ENCODE data around the gene PELI3.

The PELI3 gene

DNA sequence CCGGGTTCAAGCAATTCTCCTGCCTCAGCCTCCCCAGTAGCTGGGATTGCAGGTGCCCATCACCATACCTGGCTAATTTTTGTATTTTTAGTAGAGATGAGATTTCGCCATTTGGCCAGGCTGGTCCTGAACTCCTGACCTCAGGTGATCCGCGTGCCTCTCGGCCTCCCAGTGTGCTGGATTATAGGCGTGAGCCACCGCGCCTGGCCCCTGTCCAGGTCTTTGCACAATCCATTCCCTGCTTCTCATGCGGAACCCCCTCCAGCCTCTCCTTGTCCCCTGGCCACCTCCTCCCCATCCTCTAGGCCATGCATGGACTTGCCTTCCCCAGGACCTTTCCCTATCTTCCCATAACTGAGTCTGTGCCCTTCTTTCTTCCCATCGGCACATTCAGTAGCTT, 22.3 kb downstream of the PELI3 start:
- Histone ChIP-seq H3K27ac (replicated peaks) (no peak overlapping the region), H3K27me3 (ENCODE audit: insufficient read depth, poor library complexity, severe bottlenecking) (no peaks in the 10 kb centered on the region), H3K4me3 (replicated peaks; ENCODE audit: insufficient read depth, low read length) (no peak overlapping the region)
- no peak for TF ChIP-seq SPI1 (IDR thresholded peaks at IDR 0.05; ENCODE audit: borderline replicate concordance, low read depth)
- TF ChIP-seq, protein P1, sequence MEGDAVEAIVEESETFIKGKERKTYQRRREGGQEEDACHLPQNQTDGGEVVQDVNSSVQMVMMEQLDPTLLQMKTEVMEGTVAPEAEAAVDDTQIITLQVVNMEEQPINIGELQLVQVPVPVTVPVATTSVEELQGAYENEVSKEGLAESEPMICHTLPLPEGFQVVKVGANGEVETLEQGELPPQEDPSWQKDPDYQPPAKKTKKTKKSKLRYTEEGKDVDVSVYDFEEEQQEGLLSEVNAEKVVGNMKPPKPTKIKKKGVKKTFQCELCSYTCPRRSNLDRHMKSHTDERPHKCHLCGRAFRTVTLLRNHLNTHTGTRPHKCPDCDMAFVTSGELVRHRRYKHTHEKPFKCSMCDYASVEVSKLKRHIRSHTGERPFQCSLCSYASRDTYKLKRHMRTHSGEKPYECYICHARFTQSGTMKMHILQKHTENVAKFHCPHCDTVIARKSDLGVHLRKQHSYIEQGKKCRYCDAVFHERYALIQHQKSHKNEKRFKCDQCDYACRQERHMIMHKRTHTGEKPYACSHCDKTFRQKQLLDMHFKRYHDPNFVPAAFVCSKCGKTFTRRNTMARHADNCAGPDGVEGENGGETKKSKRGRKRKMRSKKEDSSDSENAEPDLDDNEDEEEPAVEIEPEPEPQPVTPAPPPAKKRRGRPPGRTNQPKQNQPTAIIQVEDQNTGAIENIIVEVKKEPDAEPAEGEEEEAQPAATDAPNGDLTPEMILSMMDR (IDR thresholded peaks at IDR 0.05; ENCODE audit: insufficient read depth, low read length) = no peak
- TF ChIP-seq POLR2AphosphoS5 (IDR thresholded peaks at IDR 0.05; ENCODE audit: low read depth) = no peak
- TF ChIP-seq, protein P2, sequence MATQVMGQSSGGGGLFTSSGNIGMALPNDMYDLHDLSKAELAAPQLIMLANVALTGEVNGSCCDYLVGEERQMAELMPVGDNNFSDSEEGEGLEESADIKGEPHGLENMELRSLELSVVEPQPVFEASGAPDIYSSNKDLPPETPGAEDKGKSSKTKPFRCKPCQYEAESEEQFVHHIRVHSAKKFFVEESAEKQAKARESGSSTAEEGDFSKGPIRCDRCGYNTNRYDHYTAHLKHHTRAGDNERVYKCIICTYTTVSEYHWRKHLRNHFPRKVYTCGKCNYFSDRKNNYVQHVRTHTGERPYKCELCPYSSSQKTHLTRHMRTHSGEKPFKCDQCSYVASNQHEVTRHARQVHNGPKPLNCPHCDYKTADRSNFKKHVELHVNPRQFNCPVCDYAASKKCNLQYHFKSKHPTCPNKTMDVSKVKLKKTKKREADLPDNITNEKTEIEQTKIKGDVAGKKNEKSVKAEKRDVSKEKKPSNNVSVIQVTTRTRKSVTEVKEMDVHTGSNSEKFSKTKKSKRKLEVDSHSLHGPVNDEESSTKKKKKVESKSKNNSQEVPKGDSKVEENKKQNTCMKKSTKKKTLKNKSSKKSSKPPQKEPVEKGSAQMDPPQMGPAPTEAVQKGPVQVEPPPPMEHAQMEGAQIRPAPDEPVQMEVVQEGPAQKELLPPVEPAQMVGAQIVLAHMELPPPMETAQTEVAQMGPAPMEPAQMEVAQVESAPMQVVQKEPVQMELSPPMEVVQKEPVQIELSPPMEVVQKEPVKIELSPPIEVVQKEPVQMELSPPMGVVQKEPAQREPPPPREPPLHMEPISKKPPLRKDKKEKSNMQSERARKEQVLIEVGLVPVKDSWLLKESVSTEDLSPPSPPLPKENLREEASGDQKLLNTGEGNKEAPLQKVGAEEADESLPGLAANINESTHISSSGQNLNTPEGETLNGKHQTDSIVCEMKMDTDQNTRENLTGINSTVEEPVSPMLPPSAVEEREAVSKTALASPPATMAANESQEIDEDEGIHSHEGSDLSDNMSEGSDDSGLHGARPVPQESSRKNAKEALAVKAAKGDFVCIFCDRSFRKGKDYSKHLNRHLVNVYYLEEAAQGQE (IDR thresholded peaks at IDR 0.05; ENCODE audit: insufficient replicate concordance, low read depth) = no peak
- TF ChIP-seq GABPA (IDR thresholded peaks at IDR 0.05; ENCODE audit: low read depth) = no peak
- DNase-seq (ENCODE audit: low read depth in 1 of 2, low spot score in 1 of 2) = no peak

DNA sequence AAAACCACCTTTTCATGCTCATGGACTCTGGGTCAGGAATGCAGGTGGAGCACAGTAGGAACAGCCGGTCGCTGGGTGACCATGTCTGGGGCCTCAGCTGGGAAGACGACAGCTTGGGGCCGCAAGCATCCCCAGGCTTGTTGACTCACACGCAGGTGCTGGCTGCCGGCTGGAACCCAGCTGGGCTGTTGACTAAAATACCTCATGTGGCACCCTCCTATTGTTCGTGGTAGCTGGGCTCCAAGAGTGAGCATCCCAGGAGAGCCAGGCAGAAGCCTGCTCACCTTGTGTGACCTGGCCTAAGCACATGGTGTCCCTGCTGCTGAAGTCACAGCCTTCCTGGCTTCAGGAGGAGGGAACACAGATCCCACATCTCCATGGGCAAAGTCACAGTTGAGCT, 22.9 kb downstream of the PELI3 start:
- DNase-seq (ENCODE audit: low read depth in 1 of 2, low spot score in 1 of 2) = no peak
- TF ChIP-seq POLR2AphosphoS5 (IDR thresholded peaks at IDR 0.05; ENCODE audit: low read depth) (no peak), GABPA (IDR thresholded peaks at IDR 0.05; ENCODE audit: low read depth) (no peak), SPI1 (IDR thresholded peaks at IDR 0.05; ENCODE audit: borderline replicate concordance, low read depth) (no peak)
- TF ChIP-seq, protein P2 (IDR thresholded peaks at IDR 0.05; ENCODE audit: insufficient replicate concordance, low read depth) = no peak
- TF ChIP-seq, protein P1 (IDR thresholded peaks at IDR 0.05; ENCODE audit: insufficient read depth, low read length) = no peak
- no peaks in the 10 kb centered on the region for H3K27me3 ChIP-seq (ENCODE audit: insufficient read depth, poor library complexity, severe bottlenecking)
- no peak overlapping the region for H3K4me3 ChIP-seq (replicated peaks; ENCODE audit: insufficient read depth, low read length)
- H3K27ac ChIP-seq (replicated peaks) = no peak overlapping the region

DNA sequence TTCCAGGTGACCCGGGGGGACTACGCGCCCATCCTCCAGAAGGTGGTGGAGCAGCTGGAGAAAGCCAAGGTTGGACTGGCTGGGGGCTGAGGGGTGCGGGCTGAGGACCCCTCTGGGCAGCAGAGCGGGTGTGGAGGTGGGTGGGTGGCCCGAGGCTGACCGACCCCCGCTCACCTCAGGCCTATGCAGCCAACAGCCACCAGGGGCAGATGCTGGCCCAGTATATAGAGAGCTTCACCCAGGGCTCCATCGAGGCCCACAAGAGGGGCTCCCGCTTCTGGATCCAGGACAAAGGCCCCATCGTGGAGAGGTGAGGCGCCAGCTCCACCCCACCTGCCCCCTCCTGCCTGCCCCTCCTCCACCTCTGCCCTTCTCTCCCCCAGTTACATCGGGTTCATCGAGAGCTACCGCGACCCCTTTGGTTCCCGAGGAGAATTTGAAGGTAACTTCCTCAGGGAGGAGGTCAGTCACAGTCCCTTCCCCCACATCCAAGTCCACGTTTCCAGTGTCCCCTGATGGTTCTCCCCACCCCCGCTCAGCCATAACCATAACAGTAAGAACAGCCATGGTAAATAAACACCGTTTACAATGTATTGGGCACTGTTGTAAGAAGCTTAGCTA, 24.7 kb downstream of the PELI3 start:
- DNase-seq (ENCODE audit: low read depth in 1 of 2, low spot score in 1 of 2) = no peak
- no peak overlapping the region for H3K27ac ChIP-seq (replicated peaks)

More for the DNA sequence above, 24.7 kb downstream of the PELI3 start:
- no peaks in the 10 kb centered on the region for H3K27me3 ChIP-seq (ENCODE audit: insufficient read depth, poor library complexity, severe bottlenecking)
- TF ChIP-seq POLR2AphosphoS5 (IDR thresholded peaks at IDR 0.05; ENCODE audit: low read depth) (no peak), GABPA (IDR thresholded peaks at IDR 0.05; ENCODE audit: low read depth) (no peak), SPI1 (IDR thresholded peaks at IDR 0.05; ENCODE audit: borderline replicate concordance, low read depth) (no peak)
- TF ChIP-seq, protein P1 (IDR thresholded peaks at IDR 0.05; ENCODE audit: insufficient read depth, low read length) = no peak
- TF ChIP-seq, protein P2 (IDR thresholded peaks at IDR 0.05; ENCODE audit: insufficient replicate concordance, low read depth) = no peak
- no peak overlapping the region for H3K4me3 ChIP-seq (replicated peaks; ENCODE audit: insufficient read depth, low read length)

Measured in HL-60 (cell line).